ENCODE data around the gene TMEM69.

GRCh38 chr1:45687014-45687753 is 797 bp upstream of the TMEM69 start:
- TF ChIP-seq CTCF (IDR thresholded peaks at IDR 0.05) (no peak), POLR2A (IDR thresholded peaks at IDR 0.05) (peak; percentile 77 to 94)
